Superior temporal gyrus (tissue), 1 donor: ENCODE measurements around the gene WDR6.

ENCODE experiments used
- DNase-seq: peaks from one replicate; pipeline ENCODE4 v3.0.0-alpha.2; 2016; ENCODE audit errors: extremely low spot score

The WDR6 gene

GRCh38 chr3:49007068-49007770 is at the start of gene WDR6:
Gene WDR6 (plus strand): TSS chr3:49007391. CDS start chr3:49007432, 41 bp downstream.
- DNase-seq, result peak; percentile 96

GRCh38 chr3:48960841-48961413 is 46.3 kb upstream of the WDR6 start:
- DNase-seq, result no peak

GRCh38 chr3:48962340-48962739 is 44.9 kb upstream of the WDR6 start:
- no peak for DNase-seq

GRCh38 chr3:48962939-48963338 is 44.3 kb upstream of the WDR6 start:
- DNase-seq, result no peak

GRCh38 chr3:48963591-48963990 is 43.6 kb upstream of the WDR6 start:
- DNase-seq, result no peak

GRCh38 chr3:48966367-48966766 is 40.8 kb upstream of the WDR6 start:
- no peak for DNase-seq

- DNase-seq, result no peak
Observed at GRCh38 chr3:48966876-48967361, 40.3 kb upstream of the WDR6 start.

- DNase-seq, result no peak
Observed at GRCh38 chr3:48970586-48970985, 36.6 kb upstream of the WDR6 start.

- DNase-seq, result no peak
Observed at GRCh38 chr3:48974076-48974864, 32.9 kb upstream of the WDR6 start.

GRCh38 chr3:48979451-48979850 is 27.7 kb upstream of the WDR6 start:
- DNase-seq, result no peak

GRCh38 chr3:48980295-48980694 is 26.9 kb upstream of the WDR6 start:
- no peak for DNase-seq

GRCh38 chr3:48982016-48982415 is 25.2 kb upstream of the WDR6 start:
- no peak for DNase-seq

GRCh38 chr3:48982686-48983085 is 24.5 kb upstream of the WDR6 start:
- DNase-seq, result no peak

GRCh38 chr3:48983096-48983495 is 24.1 kb upstream of the WDR6 start:
- no peak for DNase-seq

- DNase-seq, result no peak
Observed at GRCh38 chr3:48984663-48985062, 22.5 kb upstream of the WDR6 start.

- no peak for DNase-seq
Observed at GRCh38 chr3:48985831-48986376, 21.3 kb upstream of the WDR6 start.

GRCh38 chr3:48989126-48989795 is 17.9 kb upstream of the WDR6 start:
- DNase-seq, result no peak

GRCh38 chr3:48989796-48990635 is 17.2 kb upstream of the WDR6 start, which contains the start of gene P4HTM:
Gene P4HTM (plus strand): TSS chr3:48990241. CDS start chr3:48990257, 16 bp downstream.
- peak; percentile 87 for DNase-seq

- DNase-seq, result peak; percentile 67
Observed at GRCh38 chr3:48990636-48991469, 16.3 kb upstream of the WDR6 start.
